BE2C (cell line): ENCODE data around the gene LRSAM1.
"Not testable (repeated sequence)": the region's sequence is repeated elsewhere in the genome, so short reads cannot be mapped to it uniquely, and the experiment has no call there.

Experiments
- DNase-seq: peaks from one replicate; pipeline ENCODE4 v3.0.0-alpha.2; 2020
- H3K27me3 ChIP-seq: fragments of 250-450 bp; sonication (Bioruptor Pico); 2 replicates; pipeline ENCODE4 v1.5.1; 2020; ENCODE audit warnings: mild to moderate bottlenecking
- H3K36me3 ChIP-seq: fragments of 250-450 bp; sonication (Bioruptor Pico); 2 replicates; pipeline ENCODE4 v1.5.1; 2020; ENCODE audit warnings: mild to moderate bottlenecking
- H3K4me1 ChIP-seq: fragments of 250-450 bp; sonication (Bioruptor Pico); 2 replicates; pipeline ENCODE4 v1.5.1; 2020
- H3K4me3 ChIP-seq: 2 replicates; pipeline ENCODE4 v1.5.1; 2011; ENCODE audit warnings: low read depth, low read length
- H3K9me3 ChIP-seq: fragments of 250-450 bp; sonication (Bioruptor Pico); 2 replicates; pipeline ENCODE4 v1.5.1; 2020
- TF ChIP-seq, protein P1 (sequence below): IDR thresholded peaks from 2 replicates; pipeline ENCODE4 v1.5.1; 2012; ENCODE audit warnings: mild to moderate bottlenecking, low read depth, low read length

The LRSAM1 gene

DNA sequence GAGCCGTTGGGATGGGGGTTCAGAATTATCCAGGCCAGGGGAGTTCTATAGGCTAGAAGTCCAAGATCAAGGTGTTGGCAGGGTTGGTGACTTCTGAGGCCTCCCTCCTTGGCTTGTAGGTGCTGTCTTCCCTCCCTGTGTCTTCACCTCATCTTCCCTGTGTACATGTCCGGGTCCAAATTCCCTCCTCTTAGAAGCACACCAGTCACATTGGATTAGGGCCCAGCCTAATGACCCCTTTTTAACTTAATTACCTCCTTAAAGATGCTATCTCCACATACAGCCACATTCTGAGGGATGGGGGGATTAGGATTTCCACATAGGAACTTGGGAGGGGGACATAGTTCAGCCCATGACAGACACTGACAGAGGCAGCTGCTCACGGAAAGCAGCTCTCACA lies 12.1 kb downstream of the LRSAM1 start:
- H3K4me1 ChIP-seq, result peaks cover 5% of the 10 kb centered on the region
- TF ChIP-seq, protein P1, sequence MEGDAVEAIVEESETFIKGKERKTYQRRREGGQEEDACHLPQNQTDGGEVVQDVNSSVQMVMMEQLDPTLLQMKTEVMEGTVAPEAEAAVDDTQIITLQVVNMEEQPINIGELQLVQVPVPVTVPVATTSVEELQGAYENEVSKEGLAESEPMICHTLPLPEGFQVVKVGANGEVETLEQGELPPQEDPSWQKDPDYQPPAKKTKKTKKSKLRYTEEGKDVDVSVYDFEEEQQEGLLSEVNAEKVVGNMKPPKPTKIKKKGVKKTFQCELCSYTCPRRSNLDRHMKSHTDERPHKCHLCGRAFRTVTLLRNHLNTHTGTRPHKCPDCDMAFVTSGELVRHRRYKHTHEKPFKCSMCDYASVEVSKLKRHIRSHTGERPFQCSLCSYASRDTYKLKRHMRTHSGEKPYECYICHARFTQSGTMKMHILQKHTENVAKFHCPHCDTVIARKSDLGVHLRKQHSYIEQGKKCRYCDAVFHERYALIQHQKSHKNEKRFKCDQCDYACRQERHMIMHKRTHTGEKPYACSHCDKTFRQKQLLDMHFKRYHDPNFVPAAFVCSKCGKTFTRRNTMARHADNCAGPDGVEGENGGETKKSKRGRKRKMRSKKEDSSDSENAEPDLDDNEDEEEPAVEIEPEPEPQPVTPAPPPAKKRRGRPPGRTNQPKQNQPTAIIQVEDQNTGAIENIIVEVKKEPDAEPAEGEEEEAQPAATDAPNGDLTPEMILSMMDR, result no peak
- no peak for DNase-seq
- H3K36me3 ChIP-seq, result peaks cover 32% of the 10 kb centered on the region
- H3K27me3 ChIP-seq, result no peaks in the 10 kb centered on the region
- no peak overlapping the region for H3K4me3 ChIP-seq
- no peaks in the 10 kb centered on the region for H3K9me3 ChIP-seq

DNA sequence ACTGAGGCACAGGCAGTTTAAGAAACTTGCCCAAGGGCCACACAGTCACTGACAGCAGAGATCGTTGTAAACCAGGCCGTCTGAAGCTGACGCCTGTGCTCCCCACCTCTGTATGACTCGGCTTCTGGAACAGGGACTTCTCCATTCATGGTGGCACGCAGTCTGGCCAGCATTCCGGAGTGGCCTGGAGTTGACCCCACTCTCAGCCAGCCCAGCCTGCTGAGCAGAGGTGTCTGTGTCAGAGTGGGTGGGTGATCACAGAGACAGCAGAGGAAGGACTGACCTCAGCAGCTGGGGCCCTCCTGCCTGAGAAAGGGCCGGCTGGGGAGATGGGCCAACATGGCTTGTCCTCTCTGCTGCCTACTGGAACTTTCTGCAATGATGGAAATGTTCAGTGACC lies 12.6 kb downstream of the LRSAM1 start:
- no peaks in the 10 kb centered on the region for H3K27me3 ChIP-seq
- DNase-seq, result peak; percentile 41
- peaks cover 31% of the 10 kb centered on the region for H3K36me3 ChIP-seq

DNA sequence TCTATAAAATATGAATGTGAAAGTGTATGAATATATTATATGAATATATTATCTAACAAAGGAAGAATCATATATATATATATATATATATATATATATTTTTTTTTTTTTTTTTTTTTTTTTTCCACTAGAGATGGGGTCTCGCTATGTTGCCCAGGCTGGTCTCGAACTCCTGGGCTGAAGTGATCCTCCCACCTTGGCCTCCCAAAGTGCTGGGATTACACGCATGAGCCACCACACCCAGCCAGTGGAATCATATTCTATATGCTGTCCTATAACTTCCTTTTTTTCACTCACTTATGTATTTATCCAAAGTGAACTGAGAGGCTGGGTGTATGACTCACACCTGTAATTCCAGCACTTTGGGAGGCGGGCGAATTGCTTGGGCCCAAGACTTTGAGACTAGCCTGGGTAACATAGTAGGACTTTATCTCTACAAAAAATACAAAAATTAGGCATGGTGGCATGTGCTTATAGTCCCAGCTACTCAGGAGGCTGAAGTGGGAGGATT lies 15.2 kb downstream of the LRSAM1 start:
- DNase-seq, H3K4me1 ChIP-seq, H3K9me3 ChIP-seq, H3K4me3 ChIP-seq, H3K27me3 ChIP-seq: not testable (repeated sequence)
- peaks cover 18% of the 10 kb centered on the region for H3K36me3 ChIP-seq

More for the DNA sequence above, 12.6 kb downstream of the LRSAM1 start:
- H3K4me3 ChIP-seq, result no peak overlapping the region
- TF ChIP-seq, protein P1, result no peak
- H3K4me1 ChIP-seq, result peaks cover 5% of the 10 kb centered on the region
- H3K9me3 ChIP-seq, result no peaks in the 10 kb centered on the region

DNA sequence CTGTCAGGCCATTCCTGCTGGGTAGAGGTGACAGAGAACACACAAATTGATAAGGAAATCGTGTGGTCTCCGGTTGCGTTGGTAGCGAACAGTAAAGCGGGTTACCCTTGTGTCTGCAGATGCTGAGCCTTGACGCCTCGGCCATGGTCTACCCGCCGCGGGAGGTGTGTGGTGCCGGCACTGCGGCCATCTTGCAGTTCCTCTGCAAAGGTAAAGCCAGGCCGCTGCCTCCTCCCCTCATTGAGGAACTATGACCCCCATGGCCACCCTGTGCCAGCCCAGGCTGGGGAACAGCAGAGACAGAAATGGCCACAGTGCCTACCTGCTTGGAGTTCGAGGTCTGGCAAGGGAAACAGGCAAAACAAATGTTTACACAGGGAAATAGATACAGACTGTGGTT lies 16.3 kb downstream of the LRSAM1 start:
- Histone ChIP-seq H3K27me3 (no peaks in the 10 kb centered on the region), H3K4me3 (no peak overlapping the region), H3K9me3 (no peaks in the 10 kb centered on the region), H3K4me1 (peaks cover 5% of the 10 kb centered on the region), H3K36me3 (peaks cover 16% of the 10 kb centered on the region)
- TF ChIP-seq, protein P1, result no peak
- no peak for DNase-seq

DNA sequence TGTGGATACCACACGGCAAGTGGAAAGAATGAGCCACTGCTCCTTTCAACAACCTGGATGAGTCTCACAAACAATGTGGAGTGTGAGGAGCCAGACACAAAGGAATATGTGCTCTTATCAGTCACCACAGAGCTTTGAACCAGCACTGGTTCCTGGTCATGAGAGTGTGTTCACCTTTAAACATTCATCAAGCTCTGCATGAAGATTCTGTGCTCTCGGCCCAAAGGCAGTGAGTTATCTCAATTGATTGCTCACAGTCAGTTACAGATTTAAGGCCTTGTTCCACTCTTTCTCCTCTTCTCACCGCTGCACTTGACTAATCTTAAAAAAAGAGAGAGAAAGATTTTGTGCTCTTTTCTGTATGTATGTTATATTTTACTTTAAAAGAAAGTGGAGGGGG lies 19.4 kb downstream of the LRSAM1 start:
- Histone ChIP-seq H3K4me1 (no peaks in the 10 kb centered on the region), H3K36me3 (peaks cover 13% of the 10 kb centered on the region), H3K27me3 (no peaks in the 10 kb centered on the region), H3K9me3 (no peaks in the 10 kb centered on the region), H3K4me3 (no peak overlapping the region)
- TF ChIP-seq, protein P1, result no peak
- DNase-seq, result no peak

DNA sequence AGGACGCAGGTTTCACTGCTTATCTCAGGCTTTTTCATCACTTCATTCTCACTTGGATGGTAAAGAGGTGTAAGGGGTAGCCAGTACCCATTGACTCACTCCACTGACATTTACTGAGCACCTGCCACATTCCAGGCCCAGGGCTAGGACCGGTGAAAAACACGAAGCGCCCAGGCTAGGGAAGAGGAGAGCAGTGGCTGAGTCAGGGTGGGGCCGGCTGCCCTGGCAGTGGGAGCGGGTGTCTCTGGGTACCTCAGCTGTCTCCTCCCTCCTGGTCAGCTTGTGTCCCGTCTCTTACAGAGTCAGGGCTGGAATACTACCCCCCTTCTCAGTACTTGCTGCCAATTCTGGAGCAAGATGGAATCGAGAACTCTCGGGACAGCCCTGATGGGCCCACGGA lies 22.2 kb downstream of the LRSAM1 start:
- TF ChIP-seq, protein P1, result no peak
- H3K36me3 ChIP-seq, result peaks cover 19% of the 10 kb centered on the region
- no peaks in the 10 kb centered on the region for H3K4me1 ChIP-seq
- H3K4me3 ChIP-seq, result no peak overlapping the region
- no peaks in the 10 kb centered on the region for H3K27me3 ChIP-seq
- H3K9me3 ChIP-seq, result no peaks in the 10 kb centered on the region
- DNase-seq, result no peak

DNA sequence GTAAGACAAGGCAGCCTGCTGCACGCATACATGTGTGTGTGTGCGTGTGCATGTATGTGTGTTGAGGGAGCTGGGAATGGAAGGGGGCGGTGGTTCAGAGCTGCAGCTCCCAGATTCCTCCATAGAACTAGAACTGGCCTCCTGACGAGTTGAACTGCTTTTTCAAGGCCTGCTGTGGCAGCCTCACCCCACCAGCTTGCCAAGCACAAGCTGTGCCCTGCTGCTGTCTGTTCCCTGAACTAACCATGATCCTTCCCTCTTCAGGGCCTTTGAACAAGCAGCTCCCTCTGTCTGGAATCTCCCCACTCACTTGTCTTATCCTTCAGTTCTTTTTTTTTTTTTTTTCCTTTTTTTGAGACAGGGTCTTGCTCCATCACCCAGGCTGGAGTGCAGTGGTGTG lies 22.6 kb downstream of the LRSAM1 start:
- DNase-seq, result no peak
- H3K36me3 ChIP-seq, result peaks cover 22% of the 10 kb centered on the region
- TF ChIP-seq, protein P1, result no peak

More for the DNA sequence above, 22.6 kb downstream of the LRSAM1 start:
- no peaks in the 10 kb centered on the region for H3K27me3 ChIP-seq
- no peak overlapping the region for H3K4me3 ChIP-seq
- H3K9me3 ChIP-seq, result no peaks in the 10 kb centered on the region
- H3K4me1 ChIP-seq, result no peaks in the 10 kb centered on the region
